Caki2 (cell line): ENCODE measurements around the gene B9D1. TPM values are rescaled to one million over a fixed set of nuclear protein-coding genes. Genes with fewer than 3 reads are reported as not detected.
A peak's percentile ranks its signal among the peaks of the same experiment; 100 is the strongest.

ENCODE experiments used
- DNase-seq: peaks from one replicate; pipeline ENCODE4 v3.0.0-alpha.2; 2015; ENCODE audit warnings: low read depth
- in situ Hi-C: cut with HindIII; loops from 2 replicates; pipeline ENCODE4 v1.10.0; 2016; ENCODE audit warnings: low sequenced_read_pairs, low pct_unique_long_range_greater_than_20kb, mixed read lengths
- total RNA-seq: library from RNA; depleted of rRNA; stranded (reverse); fragments of >200 nt; shearing (Covaris generic); gene quantifications from 2 replicates; pipeline ENCODE4 v1.2.3, GENCODE V29; 2014; ENCODE audit warnings: low replicate concordance

The B9D1 gene
- total RNA-seq, 1 experiment from 2014 or later, result 55.1 TPM

GRCh38 chr17:19313746-19314651, 48.5 kb downstream of the B9D1 start:
- peak; percentile 36 for DNase-seq
- in situ Hi-C loops, result no loop called here

GRCh38 chr17:19313066-19313745, 49.3 kb downstream of the B9D1 start:
- in situ Hi-C loops, result no loop called here
- no peak for DNase-seq

DNA sequence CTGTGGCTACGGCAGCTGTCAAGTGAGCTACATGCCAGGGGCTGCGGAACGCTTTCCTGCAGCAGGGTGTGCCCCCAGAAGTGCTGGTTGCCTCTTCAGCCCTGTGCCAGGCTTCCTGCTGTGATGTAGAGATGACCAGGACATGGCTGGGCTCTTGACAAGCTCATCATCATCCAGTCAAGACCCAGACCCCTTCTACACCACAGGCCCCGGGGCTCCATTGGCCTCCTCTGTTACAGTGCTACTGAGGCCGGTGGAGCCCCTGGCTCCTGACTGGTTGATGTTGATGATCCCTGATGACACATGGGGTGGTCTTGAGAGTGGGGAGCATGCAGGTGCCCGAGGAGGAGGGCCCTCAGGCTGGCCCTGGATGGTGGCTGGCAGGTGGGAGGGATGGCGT, 50.1 kb downstream of the B9D1 start:
- DNase-seq, result no peak
- in situ Hi-C loops, result no loop called here

DNA sequence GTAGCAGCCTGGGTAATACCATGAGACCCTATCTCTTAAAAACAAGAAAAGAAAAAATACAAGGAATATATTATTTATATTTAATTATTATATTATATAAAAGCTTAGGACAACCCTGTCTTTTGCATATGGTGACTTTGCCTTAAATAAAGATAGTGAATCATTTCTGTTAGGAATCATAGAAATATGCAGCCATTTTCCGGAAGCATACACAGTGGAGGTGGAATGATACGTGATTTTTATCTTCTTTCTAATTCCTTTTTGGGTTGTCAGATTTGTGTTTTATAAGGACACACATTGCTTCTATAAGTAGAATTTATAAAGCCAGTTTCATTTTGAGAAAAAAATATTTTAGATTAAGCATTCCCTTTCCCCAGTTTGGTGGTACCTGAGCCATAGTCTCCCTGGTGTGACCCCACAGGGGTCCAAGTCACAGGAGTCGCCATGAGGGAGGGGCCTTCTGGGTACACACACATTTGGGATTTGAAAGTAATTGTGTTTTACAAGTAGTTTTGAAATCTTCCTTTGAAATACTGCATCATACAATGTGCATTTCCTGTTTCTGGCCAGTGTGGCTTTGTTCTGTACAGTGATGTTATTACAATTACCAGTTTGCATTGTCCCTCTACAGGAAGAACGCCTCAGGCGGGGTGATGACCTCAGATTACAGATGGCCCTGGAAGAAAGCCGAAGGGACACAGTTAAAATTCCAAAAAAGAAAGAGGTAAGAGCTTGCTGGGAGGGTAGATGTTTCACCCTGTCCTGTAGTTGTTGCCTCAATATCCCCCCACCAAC, 50.9 kb downstream of the B9D1 start:
- in situ Hi-C loops, result no loop called here
- DNase-seq, result no peak

GRCh38 chr17:19311016-19311415, 51.5 kb downstream of the B9D1 start:
- in situ Hi-C loops, result no loop called here
- no peak for DNase-seq

GRCh38 chr17:19310151-19310550, 52.4 kb downstream of the B9D1 start:
- DNase-seq, result no peak
- in situ Hi-C loops, result no loop called here

DNA sequence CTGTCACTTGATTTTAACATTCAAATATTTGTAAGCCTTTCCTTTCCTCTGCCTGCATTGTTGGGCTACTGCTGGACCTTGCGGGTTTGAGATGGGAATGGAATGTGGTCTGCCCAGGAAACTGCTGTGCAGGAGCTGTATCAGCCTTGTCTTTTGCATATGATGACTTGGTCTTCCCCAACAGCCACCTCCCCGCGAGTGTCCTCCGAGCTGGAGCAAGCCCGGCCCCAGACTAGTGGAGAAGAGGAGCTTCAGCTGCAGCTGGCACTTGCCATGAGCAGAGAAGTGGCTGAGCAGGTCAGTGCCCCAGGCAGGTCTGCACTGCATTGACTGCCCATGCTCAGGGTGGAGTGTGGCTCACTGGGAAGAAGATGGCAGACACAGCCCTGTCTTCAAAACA, 52.8 kb downstream of the B9D1 start:
- in situ Hi-C loops, result no loop called here
- no peak for DNase-seq

- DNase-seq, result no peak
- in situ Hi-C loops, result no loop called here
Measured at GRCh38 chr17:19308398-19308797, 54.1 kb downstream of the B9D1 start.

GRCh38 chr17:19307521-19307920, 55.0 kb downstream of the B9D1 start:
- in situ Hi-C loops, result no loop called here
- no peak for DNase-seq

DNA sequence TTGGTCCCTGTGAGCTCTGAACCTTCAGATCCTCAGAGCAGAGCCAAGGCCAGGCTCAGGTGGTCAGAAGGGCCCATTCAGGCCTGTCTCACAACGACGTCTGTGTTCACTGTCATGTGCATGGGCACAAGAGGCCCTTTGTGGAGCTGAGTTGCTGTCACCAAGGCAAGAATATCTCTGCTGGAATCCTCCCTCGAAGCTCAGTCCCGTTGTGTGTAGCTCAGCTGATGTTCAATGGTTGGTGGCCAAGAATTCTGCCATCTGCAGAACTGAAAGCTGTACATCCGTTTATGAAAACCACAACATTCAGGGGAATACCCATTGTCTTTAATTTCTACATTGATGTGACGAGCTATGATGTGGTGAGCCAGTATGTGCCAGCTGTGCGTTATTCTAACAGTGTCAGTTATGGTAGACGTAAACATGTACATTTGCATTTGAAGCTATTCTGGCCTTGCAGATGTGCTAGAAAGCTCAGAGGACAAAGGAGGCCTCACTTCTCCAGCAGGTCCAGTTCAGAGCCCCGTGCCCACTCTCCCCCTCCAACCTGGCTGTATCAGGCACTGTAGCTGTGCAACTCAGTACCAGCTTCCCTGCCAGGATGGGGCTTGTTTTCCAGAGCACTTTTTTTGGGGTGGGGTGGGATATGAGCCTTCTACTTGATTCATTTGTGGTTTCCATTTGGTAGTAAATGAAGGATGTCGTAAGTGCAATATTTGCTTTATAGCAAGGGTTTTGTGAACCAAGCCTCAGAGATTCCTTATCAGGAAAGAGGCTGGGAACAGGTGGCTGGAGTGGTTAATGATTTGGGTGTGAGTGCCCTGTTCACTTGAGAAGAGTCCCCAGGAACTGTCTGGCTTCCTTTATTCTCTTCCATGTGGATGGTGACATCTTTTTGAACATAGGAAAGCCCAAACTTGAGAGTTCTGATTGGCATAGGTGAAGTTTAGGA, 56.1 kb downstream of the B9D1 start:
- DNase-seq, result no peak
- in situ Hi-C loops, result no loop called here

- in situ Hi-C loops, result no loop called here
Measured at GRCh38 chr17:19305761-19306159, 56.8 kb downstream of the B9D1 start.

DNA sequence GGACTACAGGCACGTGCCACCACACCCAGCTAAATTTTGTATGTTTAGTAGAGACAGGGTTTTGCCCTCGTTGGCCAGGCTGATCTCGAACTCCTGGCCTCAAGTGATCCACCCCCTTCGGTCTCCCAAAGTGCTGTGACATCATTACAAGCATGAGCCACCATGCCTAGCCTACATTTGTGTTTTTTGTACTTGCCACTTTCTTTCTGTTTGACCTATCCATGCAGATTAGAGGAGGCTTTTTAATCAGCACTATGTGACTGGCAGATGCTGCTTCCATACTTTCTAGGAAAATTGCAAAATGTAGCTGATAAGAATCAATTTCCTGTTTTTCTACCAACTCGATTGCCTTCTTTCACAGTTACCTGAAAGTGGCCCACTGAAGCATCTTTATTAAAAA, 57.3 kb downstream of the B9D1 start:
- in situ Hi-C loops, result no loop called here
- DNase-seq, result no peak

More at GRCh38 chr17:19305761-19306159, 56.8 kb downstream of the B9D1 start:
- DNase-seq, result no peak

DNA sequence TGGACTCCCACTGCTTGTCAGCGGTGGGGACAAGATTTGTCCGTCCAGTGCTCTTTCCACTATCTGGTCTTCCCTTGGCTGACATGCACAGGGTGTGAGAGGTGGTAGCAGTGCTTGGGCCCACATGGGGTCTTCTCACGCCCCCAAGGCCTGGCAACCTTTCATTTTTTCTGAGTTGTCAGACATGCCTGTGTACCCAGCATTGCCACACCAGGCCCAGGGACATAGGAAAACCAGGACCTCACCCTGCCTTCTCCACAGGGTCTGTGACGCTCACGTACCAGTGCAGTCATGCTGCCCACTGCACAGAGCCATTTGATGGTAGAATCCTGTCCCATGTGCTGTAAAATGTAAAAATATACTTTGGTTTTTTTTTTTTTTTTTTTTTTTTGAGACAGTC, 57.8 kb downstream of the B9D1 start:
- in situ Hi-C loops, result no loop called here
- no peak for DNase-seq

- no peak for DNase-seq
- in situ Hi-C loops, result no loop called here
Measured at GRCh38 chr17:19304209-19304608, 58.3 kb downstream of the B9D1 start.

DNA sequence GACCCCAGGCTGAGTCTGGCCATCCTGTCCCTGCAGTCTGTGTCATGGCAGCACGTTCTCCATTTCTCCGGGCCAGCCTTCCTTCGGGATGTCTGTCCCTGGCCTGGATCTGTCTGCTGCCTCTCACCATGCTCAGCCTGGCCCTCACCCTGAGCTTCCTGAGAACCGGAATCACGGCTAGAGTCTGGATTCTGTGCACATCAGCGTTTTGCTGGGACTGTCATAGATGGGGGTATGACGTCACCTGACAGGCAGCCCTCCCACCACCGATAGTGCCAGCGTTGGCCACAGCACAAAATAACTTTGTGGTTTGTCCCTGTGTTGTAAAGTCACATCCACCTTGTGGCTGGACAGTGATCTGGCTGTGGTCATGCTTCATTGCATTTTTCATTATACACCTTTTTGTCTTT, 59.2 kb downstream of the B9D1 start:
- in situ Hi-C loops, result no loop called here
- DNase-seq, result peak; percentile 41

- DNase-seq, result no peak
- in situ Hi-C loops, result no loop called here
Measured at GRCh38 chr17:19302791-19303331, 59.7 kb downstream of the B9D1 start.

DNA sequence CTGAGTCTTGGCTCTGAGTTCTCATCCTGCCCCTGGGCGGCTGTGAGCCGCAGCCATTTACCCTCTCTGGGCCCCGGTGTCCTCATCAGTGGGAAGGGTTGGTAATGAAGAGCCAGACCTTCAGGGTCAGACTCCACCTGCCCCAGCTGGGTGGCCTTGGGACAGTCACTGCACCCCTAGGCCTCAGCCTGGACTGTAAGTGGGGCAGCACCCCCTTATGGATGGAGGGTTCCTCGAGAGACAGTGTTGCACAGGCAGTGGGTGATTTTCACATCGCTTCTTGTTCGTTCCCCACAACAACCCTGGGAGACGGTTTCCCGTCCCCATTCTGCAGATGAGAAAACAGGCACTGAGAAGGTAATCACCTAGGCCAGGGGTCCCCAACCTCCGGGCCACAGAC, 60.5 kb downstream of the B9D1 start:
- no peak for DNase-seq
- in situ Hi-C loops, result no loop called here
